Measurements from ENCODE around the gene CDC14B. TPM values are rescaled to one million over a fixed set of nuclear protein-coding genes. Genes with fewer than 3 reads are reported as not detected.
"Not testable (repeated sequence)": the region's sequence is repeated elsewhere in the genome, so short reads cannot be mapped to it uniquely, and the experiment has no call there.

The CDC14B gene
- total and polyA plus RNA-seq, 2 donors (not counting 1 experiment from before 2014, with no cell fraction given), result 2.8 to 8.5 TPM

- no peaks in the 10 kb centered on the region for H4K20me1 ChIP-seq (ENCODE audit: control insufficient read depth, insufficient read depth, low read length, poor library complexity, severe bottlenecking)
- TF ChIP-seq CTCF (IDR thresholded peaks at IDR 0.05) (no peak), EZH2 (IDR thresholded peaks at IDR 0.05; ENCODE audit: borderline replicate concordance, insufficient read depth, low read depth, low read length, poor library complexity, severe bottlenecking) (no peak)
- peaks cover 0 to 4% (median 0%) of the 10 kb centered on the region in 4 experiments for H3K27me3 ChIP-seq (replicated peaks in 1 of 4; ENCODE audit: control extremely low read depth in 1 of 4, control insufficient read depth in 3 of 4, insufficient read depth in 4 of 4, low read length in 3 of 4)
- ChIA-PET CTCF (no interaction called here), POLR2A (no interaction called here)
- no peaks in the 10 kb centered on the region for H3K4me1 ChIP-seq (ENCODE audit: control insufficient read depth in 2 of 2, insufficient read depth in 2 of 2, low read length in 2 of 2)
- ATAC-seq (ENCODE audit: low read depth) (no peak), DNase-seq (no peak)
- H3K27ac ChIP-seq (ENCODE audit: low read length in 2 of 2), result no peak overlapping the region
- Mint-ChIP-seq H3K27ac (no peak overlapping the region), H3K9me3 (ENCODE audit: insufficient read depth) (no peaks in the 10 kb centered on the region), H3K4me1 (no peaks in the 10 kb centered on the region), H3K27me3 (peaks cover 5% of the 10 kb centered on the region), H3K4me3 (no peak overlapping the region)
- H3K79me2 ChIP-seq (ENCODE audit: control insufficient read depth, insufficient read depth, low read length), result no peaks in the 10 kb centered on the region
- H2AFZ ChIP-seq (ENCODE audit: insufficient read depth, low read depth, low read length, poor library complexity, severe bottlenecking), result no peak overlapping the region
- H3K36me3 ChIP-seq (replicated peaks in 1 of 2; ENCODE audit: control extremely low read depth in 1 of 2, control insufficient read depth in 1 of 2, extremely low read depth in 1 of 2, insufficient read depth in 2 of 2, low read length in 1 of 2), result no peaks in the 10 kb centered on the region
- intact Hi-C loops (cut with micrococcal nuclease), result no loop called here
- no peak overlapping the region for H3K4me2 ChIP-seq (replicated peaks; ENCODE audit: low read depth, low read length, poor library complexity, severe bottlenecking)
- H3K9me3 ChIP-seq (ENCODE audit: control extremely low read depth in 1 of 3, control insufficient read depth in 2 of 3, insufficient read depth in 1 of 3, low read length in 2 of 3), result no peaks in the 10 kb centered on the region
- no peak overlapping the region for H3K4me3 ChIP-seq (ENCODE audit: control extremely low read depth in 1 of 5, extremely low read depth in 1 of 5, insufficient read depth in 1 of 5, low read depth in 2 of 5, low read length in 4 of 5)
- no peak overlapping the region for H3K9ac ChIP-seq (ENCODE audit: low read length)
Observed at GRCh38 chr9:96585426-96585825, 34.2 kb downstream of the CDC14B start.

GRCh38 chr9:96582199-96582598 is 37.4 kb downstream of the CDC14B start:
- H3K27ac Mint-ChIP-seq, result not testable (repeated sequence)

More at GRCh38 chr9:96582199-96582598, 37.4 kb downstream of the CDC14B start:
- intact Hi-C loops (cut with micrococcal nuclease); POLR2A ChIA-PET; H2AFZ ChIP-seq (ENCODE audit: insufficient read depth, low read depth, low read length, poor library complexity, severe bottlenecking); H3K79me2 ChIP-seq (ENCODE audit: control insufficient read depth, insufficient read depth, low read length); H3K4me3 Mint-ChIP-seq; H3K4me1 ChIP-seq (ENCODE audit: control insufficient read depth in 2 of 2, insufficient read depth in 2 of 2, low read length in 2 of 2); ATAC-seq (ENCODE audit: low read depth); H3K36me3 ChIP-seq (replicated peaks in 1 of 2; ENCODE audit: control extremely low read depth in 1 of 2, control insufficient read depth in 1 of 2, extremely low read depth in 1 of 2, insufficient read depth in 2 of 2, low read length in 1 of 2); H3K27me3 Mint-ChIP-seq; DNase-seq; H3K27me3 ChIP-seq (replicated peaks in 1 of 4; ENCODE audit: control extremely low read depth in 1 of 4, control insufficient read depth in 3 of 4, insufficient read depth in 4 of 4, low read length in 3 of 4); H4K20me1 ChIP-seq (ENCODE audit: control insufficient read depth, insufficient read depth, low read length, poor library complexity, severe bottlenecking); H3K9ac ChIP-seq (ENCODE audit: low read length); H3K4me3 ChIP-seq (ENCODE audit: control extremely low read depth in 1 of 5, extremely low read depth in 1 of 5, insufficient read depth in 1 of 5, low read depth in 2 of 5, low read length in 4 of 5); CTCF ChIA-PET; H3K27ac ChIP-seq (ENCODE audit: low read length in 2 of 2); H3K4me1 Mint-ChIP-seq; H3K9me3 ChIP-seq (ENCODE audit: control extremely low read depth in 1 of 3, control insufficient read depth in 2 of 3, insufficient read depth in 1 of 3, low read length in 2 of 3); H3K4me2 ChIP-seq (replicated peaks; ENCODE audit: low read depth, low read length, poor library complexity, severe bottlenecking); H3K9me3 Mint-ChIP-seq (ENCODE audit: insufficient read depth): not testable (repeated sequence)
- 80% methylated on average over 2 of the region's 2 CpGs for WGBS (ENCODE audit: insufficient coverage)

All from B cell (primary cell).